Stomach (tissue), 9 donors: ENCODE data around the gene CAMKK2. TPM values are rescaled to one million over a fixed set of nuclear protein-coding genes. Genes with fewer than 3 reads are reported as not detected.

Experiments used
- DNase-seq, 2 donors: peaks; one replicate each; pipeline versions ENCODE4 v3.0.0 to v3.0.0-alpha.2; 2013 to 2019
- H3K27ac ChIP-seq, 5 donors: fragments of 200-600 bp in 4 of 5; sonication (generic) in 4 of 5; one replicate each; pipeline ENCODE4 v1.5.1; 2013 to 2019; ENCODE audit warnings: mild to moderate bottlenecking in 1 of 5, moderate library complexity in 1 of 5
- H3K27me3 ChIP-seq, 3 donors: fragments of 200-600 bp; sonication (generic); one replicate each; pipeline ENCODE4 v1.5.1; 2017 to 2019; ENCODE audit warnings: mixed run types in 1 of 3
- H3K36me3 ChIP-seq, 4 donors: fragments of 200-600 bp; sonication (generic); 1 replicate in 3 of 4; 2 replicates in 1 of 4; pipeline ENCODE4 v1.5.1; 2016 to 2019
- H3K4me1 ChIP-seq, 4 donors: fragments of 200-600 bp; sonication (generic); one replicate each; pipeline ENCODE4 v1.5.1; 2016 to 2019
- H3K4me3 ChIP-seq, 4 donors: fragments of 200-600 bp; sonication (generic) in 3 of 4; one replicate each; pipeline ENCODE4 v1.5.1; 2016 to 2019; ENCODE audit warnings: mild to moderate bottlenecking in 1 of 4
- H3K9me3 ChIP-seq, 4 donors: fragments of 200-600 bp; sonication (generic); one replicate each; pipeline ENCODE4 v1.5.1; 2016 to 2019
- EP300 ChIP-seq: sonication (generic); formaldehyde crosslinking; IDR thresholded peaks from one replicate; pipeline ENCODE4 v1.6.1; 2017; ENCODE audit warnings: antibody characterized with exemption
- POLR2A ChIP-seq, 4 donors: fragments of 450-650 bp; IDR thresholded peaks; one replicate each; pipeline ENCODE4 v1.6.1; 2016; ENCODE audit warnings: antibody characterized with exemption in 4 of 4, control low read depth in 2 of 4, mild to moderate bottlenecking in 1 of 4, moderate library complexity in 1 of 4
- POLR2AphosphoS5 ChIP-seq, 3 donors: sonication (generic); formaldehyde crosslinking; IDR thresholded peaks; one replicate each; pipeline ENCODE4 v1.6.1; 2016; ENCODE audit warnings: antibody characterized with exemption in 3 of 3
- WGBS, 5 donors: extraction: QIAGEN DNeasy Blood & Tissue Kit in 3 of 5; methylation state at CpG; one replicate each; pipeline versions ENCODE4 v1.1.5 to v1.1.7; 2013 to 2018; 5-methylcytosine and 5-hydroxymethylcytosine counted together
- intact Hi-C: fragments of 100-400 bp; cut with DNase I; formaldehyde crosslinking; loops from one replicate; pipeline ENCODE4 v1.15.1; 2023; ENCODE audit warnings: low total_unique reads
- polyA plus RNA-seq, 3 donors: library from polyadenylated mRNA; stranded (reverse); fragments of 200-250 nt; gene quantifications; one replicate each; pipeline ENCODE4 v1.2.3, GENCODE V29; 2013
- total RNA-seq, 5 donors: library from RNA; depleted of rRNA; stranded (reverse); fragments of >200 nt; gene quantifications; one replicate each; pipeline versions ENCODE4 v1.1.0 to v1.2.3, GENCODE V29; 2014 to 2016
- TF ChIP-seq, protein P1 (sequence below), 7 experiments: fragments of 450-650 bp in 4 of 7; fragments of 200-600 bp in 3 of 7; sonication (generic) in 3 of 7; IDR thresholded peaks; one replicate each; pipeline ENCODE4 v1.5.1; 2016 to 2019; ENCODE audit warnings: antibody characterized with exemption in 7 of 7, control low read depth in 2 of 7, mild to moderate bottlenecking in 1 of 7
- donor health status: healthy with polysubstance abuse.
- donor health status: Bipolar disorder and iron deficiency.
- donor health status: healthy.

CAMKK2 gene
- total and polyA plus RNA-seq, 8 donors = 14.9 to 46.4 (median 21.7) TPM

DNA sequence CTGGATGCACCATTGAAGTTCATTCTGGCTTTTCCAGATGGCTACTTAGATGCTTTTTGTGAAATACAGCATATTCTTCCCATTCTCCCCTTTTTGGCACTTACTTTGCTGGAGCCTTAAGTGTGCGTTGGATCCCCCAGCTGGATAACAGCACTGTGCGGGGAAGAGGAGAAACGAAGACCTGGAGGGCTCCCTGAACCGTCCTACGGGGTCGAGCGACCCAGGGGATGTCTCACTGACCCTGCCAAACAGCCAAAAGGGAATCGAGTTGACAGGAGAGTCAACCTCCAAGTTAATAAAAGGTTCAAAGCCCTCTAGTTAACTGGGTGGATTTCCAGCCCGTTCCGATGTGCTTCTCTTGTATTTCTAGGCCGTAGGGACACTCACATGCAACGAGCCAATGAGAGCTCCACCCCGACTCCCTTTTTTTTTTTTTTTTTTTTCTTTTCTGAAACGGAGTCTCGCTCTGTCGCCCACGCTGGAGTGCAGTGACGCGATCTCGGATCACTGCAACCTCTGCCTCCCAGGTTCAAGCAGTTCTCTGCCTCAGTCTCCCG is 1.0 kb upstream of the CAMKK2 start:
- H3K4me3 ChIP-seq = peak overlapping the region; percentile 97 to 100 (median 98)
- peaks cover 14 to 55% (median 35%) of the 10 kb centered on the region in 4 donors for H3K4me1 ChIP-seq
- no peaks in the 10 kb centered on the region for H3K27me3 ChIP-seq
- peak overlapping the region; percentile 78 to 98 (median 96) for H3K27ac ChIP-seq
- H3K9me3 ChIP-seq = no peaks in the 10 kb centered on the region
- intact Hi-C loops = no loop called here
- H3K36me3 ChIP-seq = peaks cover 0 to 5% (median 2%) of the 10 kb centered on the region in 4 donors
- 3 to 5% (median 4%) methylated on average over 20 to 21 of the region's 21 CpGs for WGBS, 5 donors
- TF ChIP-seq EP300 = no peak
- peak in 1 of 2 donors; percentile 54 for DNase-seq

DNA sequence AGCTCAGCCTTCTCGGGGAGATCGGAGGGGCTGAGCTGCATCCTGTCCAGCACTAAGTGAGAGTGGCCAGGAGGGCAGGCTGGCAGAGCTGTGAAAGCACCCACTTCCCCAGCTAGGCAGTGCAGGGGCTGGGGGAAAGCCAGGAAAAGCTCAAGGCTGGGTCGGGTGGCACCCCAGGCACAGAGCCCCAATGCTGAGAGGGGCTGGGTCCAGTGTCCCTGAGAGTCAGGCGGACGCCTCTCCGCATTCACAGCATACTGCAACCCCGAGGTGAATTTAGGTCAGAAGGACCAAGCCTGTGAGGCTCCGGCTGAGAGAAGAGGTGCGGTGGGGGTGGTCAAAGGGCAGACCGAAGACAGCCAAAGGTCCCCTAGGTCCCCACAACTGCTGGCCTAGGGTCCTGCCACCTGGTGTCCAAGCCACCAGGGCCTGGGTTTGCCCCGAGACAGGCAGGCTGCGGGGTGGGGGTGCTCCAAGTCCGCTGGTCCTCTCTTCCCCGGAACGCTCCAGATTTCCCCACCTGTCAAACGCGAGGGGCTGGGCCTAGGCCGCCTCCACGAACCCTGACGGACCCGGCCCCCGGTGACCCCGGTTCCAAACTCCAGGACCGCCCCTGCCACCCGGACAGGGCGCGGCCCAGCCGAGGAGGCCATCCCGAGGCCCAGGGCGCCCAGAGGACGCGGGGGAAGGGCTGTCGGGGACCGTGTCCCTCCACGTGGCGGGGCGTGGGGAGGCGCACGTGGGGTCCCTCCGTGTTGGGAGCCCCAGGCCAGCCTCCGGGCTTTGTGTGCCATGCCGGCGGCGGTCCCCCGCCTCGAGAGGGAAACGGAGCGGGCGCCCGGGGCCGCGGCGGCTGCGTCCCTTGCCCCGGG is 527 bp downstream of the CAMKK2 start:
- Histone ChIP-seq H3K9me3 (no peaks in the 10 kb centered on the region), H3K4me1 (peaks cover 14 to 57% (median 39%) of the 10 kb centered on the region in 4 donors), H3K27me3 (no peaks in the 10 kb centered on the region), H3K4me3 (peak overlapping the region; percentile 97 to 100 (median 98)), H3K36me3 (peaks cover 0 to 20% (median 11%) of the 10 kb centered on the region in 4 donors), H3K27ac (peak overlapping the region; percentile 86 to 96 (median 92))
- 0 to 1% (median 1%) methylated on average over 19 to 55 of the region's 55 CpGs for WGBS, 5 donors
- intact Hi-C loops = no loop called here
- TF ChIP-seq POLR2A (IDR thresholded peaks at IDR 0.05) = no peak
- TF ChIP-seq POLR2AphosphoS5 (IDR thresholded peaks at IDR 0.05) = no peak
- TF ChIP-seq EP300 = no peak
- TF ChIP-seq, protein P1, sequence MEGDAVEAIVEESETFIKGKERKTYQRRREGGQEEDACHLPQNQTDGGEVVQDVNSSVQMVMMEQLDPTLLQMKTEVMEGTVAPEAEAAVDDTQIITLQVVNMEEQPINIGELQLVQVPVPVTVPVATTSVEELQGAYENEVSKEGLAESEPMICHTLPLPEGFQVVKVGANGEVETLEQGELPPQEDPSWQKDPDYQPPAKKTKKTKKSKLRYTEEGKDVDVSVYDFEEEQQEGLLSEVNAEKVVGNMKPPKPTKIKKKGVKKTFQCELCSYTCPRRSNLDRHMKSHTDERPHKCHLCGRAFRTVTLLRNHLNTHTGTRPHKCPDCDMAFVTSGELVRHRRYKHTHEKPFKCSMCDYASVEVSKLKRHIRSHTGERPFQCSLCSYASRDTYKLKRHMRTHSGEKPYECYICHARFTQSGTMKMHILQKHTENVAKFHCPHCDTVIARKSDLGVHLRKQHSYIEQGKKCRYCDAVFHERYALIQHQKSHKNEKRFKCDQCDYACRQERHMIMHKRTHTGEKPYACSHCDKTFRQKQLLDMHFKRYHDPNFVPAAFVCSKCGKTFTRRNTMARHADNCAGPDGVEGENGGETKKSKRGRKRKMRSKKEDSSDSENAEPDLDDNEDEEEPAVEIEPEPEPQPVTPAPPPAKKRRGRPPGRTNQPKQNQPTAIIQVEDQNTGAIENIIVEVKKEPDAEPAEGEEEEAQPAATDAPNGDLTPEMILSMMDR (IDR thresholded peaks at IDR 0.05) = peak in 1 of 7 experiments; percentile 1
- DNase-seq = peak in 1 of 2 donors; percentile 71

DNA sequence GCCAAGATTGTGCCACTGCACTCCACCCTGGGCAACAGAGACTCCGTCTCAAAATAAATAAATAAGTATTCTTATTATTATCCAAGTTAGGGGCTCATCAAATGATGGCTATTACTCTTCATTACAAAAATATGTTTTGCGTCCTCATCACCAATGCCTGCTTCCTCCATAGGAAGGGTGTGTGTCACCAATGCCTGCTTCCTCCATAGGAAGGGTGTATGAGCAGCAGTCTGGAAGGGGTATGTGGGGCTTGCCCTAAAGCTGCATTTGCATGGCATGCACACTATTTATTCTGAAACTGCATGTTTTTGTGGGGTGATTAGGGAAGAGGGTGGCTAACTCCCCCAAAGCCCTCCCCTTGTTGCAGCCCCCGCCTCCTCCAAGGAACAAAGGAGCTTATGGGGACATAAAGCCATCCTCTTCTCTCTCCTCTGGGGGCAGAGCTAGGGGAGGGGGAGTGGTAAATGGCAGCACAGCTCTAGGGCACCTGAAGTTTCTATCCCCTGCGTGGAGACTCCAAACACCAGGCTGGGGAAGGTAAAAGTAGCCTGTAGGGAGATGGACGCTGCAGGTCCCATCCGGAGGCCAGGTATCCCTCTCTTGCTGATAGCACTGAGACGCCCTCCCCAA is 1.3 kb downstream of the CAMKK2 start:
- Histone ChIP-seq H3K27ac (peak overlapping the region in 4 of 5 donors; percentile 86 to 96 (median 91)), H3K27me3 (no peaks in the 10 kb centered on the region), H3K4me1 (peaks cover 14 to 53% (median 37%) of the 10 kb centered on the region in 4 donors), H3K4me3 (peak overlapping the region; percentile 97 to 100 (median 98)), H3K36me3 (peaks cover 0 to 27% (median 13%) of the 10 kb centered on the region in 4 donors), H3K9me3 (no peaks in the 10 kb centered on the region)
- DNase-seq = no peak
- no peak for TF ChIP-seq POLR2A (IDR thresholded peaks at IDR 0.05)
- TF ChIP-seq, protein P1 (IDR thresholded peaks at IDR 0.05) = no peak
- no peak for TF ChIP-seq EP300
- TF ChIP-seq POLR2AphosphoS5 (IDR thresholded peaks at IDR 0.05) = no peak
- intact Hi-C loops = no loop called here
- 30 to 37% (median 32%) methylated on average over 7 of the region's 7 CpGs for WGBS, 5 donors

DNA sequence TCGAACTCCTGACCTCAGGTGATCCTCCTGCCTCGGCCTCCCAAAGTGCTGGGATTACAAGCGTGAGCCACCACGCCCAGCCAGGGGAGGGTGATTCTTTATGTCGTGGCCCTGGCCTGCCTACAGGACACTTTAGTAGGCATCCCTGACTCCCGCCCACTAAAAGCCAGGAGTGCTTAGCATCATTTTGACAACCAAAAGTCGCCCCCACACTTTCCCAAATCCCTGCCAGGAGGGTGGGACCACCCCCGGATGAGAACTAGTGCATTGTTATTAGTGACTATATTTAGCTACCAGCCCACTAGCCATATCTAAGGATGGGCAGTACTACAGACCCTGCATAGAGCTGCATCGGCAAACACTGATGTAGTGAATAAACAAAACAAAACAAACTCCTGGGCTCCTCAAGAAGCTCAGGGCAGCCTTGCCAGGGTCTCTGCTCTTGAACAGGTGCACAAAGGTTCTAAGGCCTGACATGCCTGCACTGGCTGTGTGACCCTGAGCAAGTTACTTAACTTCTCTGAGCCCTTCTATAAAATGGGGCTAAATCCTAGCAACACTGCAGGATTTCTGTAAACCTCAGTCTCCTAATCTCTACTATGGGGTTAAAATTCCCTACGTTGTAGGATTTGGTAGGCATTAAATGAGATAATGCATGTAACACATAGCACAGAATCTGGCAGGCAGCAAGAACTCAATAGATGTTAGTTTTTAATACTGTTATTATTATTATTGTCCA is 2.2 kb downstream of the CAMKK2 start:
- peak overlapping the region in 2 of 4 donors; percentile 99 to 100 for H3K4me3 ChIP-seq
- peaks cover 14 to 59% (median 40%) of the 10 kb centered on the region in 4 donors for H3K4me1 ChIP-seq
- intact Hi-C loops = no loop called here
- TF ChIP-seq POLR2A (IDR thresholded peaks at IDR 0.05) (no peak), EP300 (no peak), POLR2AphosphoS5 (IDR thresholded peaks at IDR 0.05) (no peak)
- TF ChIP-seq, protein P1 (IDR thresholded peaks at IDR 0.05) = no peak
- H3K36me3 ChIP-seq = peaks cover 0 to 27% (median 13%) of the 10 kb centered on the region in 4 donors
- no peak overlapping the region for H3K27ac ChIP-seq
- 78 to 91% (median 84%) methylated on average over 9 to 10 of the region's 10 CpGs for WGBS, 5 donors
- no peaks in the 10 kb centered on the region for H3K9me3 ChIP-seq
- no peak for DNase-seq
- H3K27me3 ChIP-seq = no peaks in the 10 kb centered on the region
